C4-2B (cell line): ENCODE data around the gene WDR46.

ENCODE experiments used
- CTCF ChIP-seq: fragments of 450-650 bp; conservative IDR thresholded peaks from 2 replicates; pipeline ENCODE4 v1.5.1; 2017; ENCODE audit warnings: mild to moderate bottlenecking
- ZFX ChIP-seq: fragments of 450-650 bp; IDR thresholded peaks from 2 replicates; pipeline ENCODE4 v1.6.1; 2017

GRCh38 chr6:33276864-33277662 lies 12.0 kb downstream of the WDR46 start, which contains the start of gene B3GALT4:
- peak; percentile 43 for TF ChIP-seq CTCF
- TF ChIP-seq ZFX, result no peak
